Gastroesophageal sphincter (tissue), 4 donors: ENCODE measurements around the gene GRHL3. TPM values are rescaled to one million over a fixed set of nuclear protein-coding genes. Genes with fewer than 3 reads are reported as not detected.

Experiments used
- ATAC-seq: fragments of 150-250 bp; one replicate; pipeline ENCODE4 v1.9.1; 2016; ENCODE audit warnings: mild to moderate bottlenecking, moderate library complexity
- H3K27ac ChIP-seq, 4 donors: fragments of 200-600 bp; sonication (generic) in 3 of 4; 1 replicate in 3 of 4; 2 replicates in 1 of 4; pipeline ENCODE4 v1.5.1; 2016 to 2019
- H3K27me3 ChIP-seq: fragments of 200-600 bp; sonication (generic); one replicate; pipeline ENCODE4 v1.5.1; 2019
- H3K36me3 ChIP-seq, 2 donors: fragments of 200-600 bp; sonication (generic); one replicate each; pipeline ENCODE4 v1.5.1; 2019; ENCODE audit warnings: control low read depth in 1 of 2
- H3K4me1 ChIP-seq, 3 donors: fragments of 200-600 bp; sonication (generic); 1 replicate in 2 of 3; 2 replicates in 1 of 3; pipeline ENCODE4 v1.5.1; 2016 to 2019; ENCODE audit warnings: control low read depth in 2 of 3
- H3K4me3 ChIP-seq, 2 donors: fragments of 200-600 bp; sonication (generic); one replicate each; pipeline ENCODE4 v1.5.1; 2019; ENCODE audit warnings: mild to moderate bottlenecking in 1 of 2, moderate library complexity in 1 of 2
- H3K9me3 ChIP-seq, 3 donors: fragments of 200-600 bp; sonication (generic); one replicate each; pipeline ENCODE4 v1.5.1; 2017 to 2019; ENCODE audit warnings: control low read depth in 2 of 3
- CTCF ChIP-seq, 4 experiments: fragments of 200-600 bp in 2 of 4; fragments of 450-650 bp in 2 of 4; sonication (generic) in 1 of 4; IDR thresholded peaks; one replicate each; pipeline ENCODE4 v1.5.1; 2017 to 2019; ENCODE audit warnings: antibody characterized with exemption in 4 of 4, mild to moderate bottlenecking in 2 of 4, moderate library complexity in 2 of 4
- EP300 ChIP-seq: sonication (generic); formaldehyde crosslinking; IDR thresholded peaks from one replicate; pipeline ENCODE4 v1.6.1; 2017; ENCODE audit warnings: antibody characterized with exemption, mild to moderate bottlenecking
- POLR2A ChIP-seq, 2 donors: fragments of 450-650 bp; IDR thresholded peaks; one replicate each; pipeline ENCODE4 v1.6.1; 2017; ENCODE audit warnings: antibody characterized with exemption in 2 of 2, mild to moderate bottlenecking in 2 of 2, moderate library complexity in 1 of 2
- POLR2AphosphoS5 ChIP-seq: sonication (generic); formaldehyde crosslinking; IDR thresholded peaks from one replicate; pipeline ENCODE4 v1.6.1; 2017; ENCODE audit warnings: antibody characterized with exemption
- WGBS, 2 donors: methylation state at CpG; one replicate each; pipeline ENCODE4 v1.1.5; 2018; ENCODE audit warnings: low coverage in 1 of 2; 5-methylcytosine and 5-hydroxymethylcytosine counted together
- total RNA-seq, 4 donors: library from RNA; depleted of rRNA; stranded (reverse); fragments of >200 nt; gene quantifications; one replicate each; pipeline ENCODE4 v1.1.0, GENCODE V29; 2016

GRHL3 gene
- total RNA-seq, 4 donors from 2014 or later: 0.13 to 4.9 (median 0.31) TPM; not detected in 1

GRCh38 chr1:24324903-24325302, 5.7 kb downstream of the GRHL3 start:
- Histone ChIP-seq H3K27ac (no peak overlapping the region), H3K9me3 (no peaks in the 10 kb centered on the region), H3K27me3 (no peaks in the 10 kb centered on the region), H3K4me3 (no peak overlapping the region), H3K36me3 (no peaks in the 10 kb centered on the region), H3K4me1 (peaks cover 0 to 18% (median 8%) of the 10 kb centered on the region in 3 donors)
- WGBS, 2 donors: 20% methylated on average over 1 of the region's 6 CpGs; no CpG with 5 or more reads in 1 of the 2 donors
- TF ChIP-seq POLR2A (IDR thresholded peaks at IDR 0.05): no peak
- no peak for TF ChIP-seq EP300
- no peak for TF ChIP-seq CTCF (IDR thresholded peaks at IDR 0.05)
- TF ChIP-seq POLR2AphosphoS5: no peak
- no peak for ATAC-seq

GRCh38 chr1:24325587-24326449, 6.7 kb downstream of the GRHL3 start:
- Histone ChIP-seq H3K9me3 (no peaks in the 10 kb centered on the region), H3K27me3 (no peaks in the 10 kb centered on the region), H3K36me3 (no peaks in the 10 kb centered on the region), H3K27ac (no peak overlapping the region), H3K4me1 (peaks cover 0 to 18% (median 8%) of the 10 kb centered on the region in 3 donors), H3K4me3 (no peak overlapping the region)
- TF ChIP-seq EP300 (no peak), CTCF (IDR thresholded peaks at IDR 0.05) (no peak), POLR2AphosphoS5 (no peak), POLR2A (IDR thresholded peaks at IDR 0.05) (no peak)
- ATAC-seq: no peak
- 66 to 83% methylated on average over 2 to 4 of the region's 7 CpGs for WGBS, 2 donors

GRCh38 chr1:24327486-24327885, 8.3 kb downstream of the GRHL3 start:
- no peaks in the 10 kb centered on the region for H3K36me3 ChIP-seq
- no peak overlapping the region for H3K4me3 ChIP-seq
- peaks cover 0 to 4% (median 0%) of the 10 kb centered on the region in 3 donors for H3K4me1 ChIP-seq
- no peaks in the 10 kb centered on the region for H3K27me3 ChIP-seq
- ATAC-seq: no peak
- H3K9me3 ChIP-seq: no peaks in the 10 kb centered on the region
- no peak for TF ChIP-seq EP300
- TF ChIP-seq CTCF (IDR thresholded peaks at IDR 0.05): no peak
- TF ChIP-seq POLR2AphosphoS5: no peak
- TF ChIP-seq POLR2A (IDR thresholded peaks at IDR 0.05): no peak
- H3K27ac ChIP-seq: no peak overlapping the region

- Histone ChIP-seq H3K27me3 (no peaks in the 10 kb centered on the region), H3K4me3 (no peak overlapping the region), H3K9me3 (no peaks in the 10 kb centered on the region), H3K36me3 (no peaks in the 10 kb centered on the region), H3K27ac (no peak overlapping the region), H3K4me1 (peaks cover 0 to under 1% (median 0%) of the 10 kb centered on the region in 3 donors)
- WGBS, 2 donors: 67 to 72% methylated on average over 2 of the region's 2 CpGs
- ATAC-seq: no peak
- TF ChIP-seq POLR2AphosphoS5 (no peak), POLR2A (IDR thresholded peaks at IDR 0.05) (no peak), CTCF (IDR thresholded peaks at IDR 0.05) (no peak), EP300 (no peak)
Measured at GRCh38 chr1:24327891-24328290, 8.7 kb downstream of the GRHL3 start.

GRCh38 chr1:24329331-24329730, 10.2 kb downstream of the GRHL3 start:
- Histone ChIP-seq H3K9me3 (no peaks in the 10 kb centered on the region), H3K27me3 (no peaks in the 10 kb centered on the region), H3K27ac (no peak overlapping the region), H3K4me3 (no peak overlapping the region), H3K4me1 (no peaks in the 10 kb centered on the region), H3K36me3 (no peaks in the 10 kb centered on the region)
- no peak for ATAC-seq
- WGBS, 2 donors: 50 to 95% methylated on average over 1 to 9 of the region's 9 CpGs
- TF ChIP-seq POLR2AphosphoS5 (no peak), CTCF (IDR thresholded peaks at IDR 0.05) (no peak), POLR2A (IDR thresholded peaks at IDR 0.05) (no peak), EP300 (no peak)
